ENCODE measurements around the gene TTC21A. TPM values are rescaled to one million over a fixed set of nuclear protein-coding genes. Genes with fewer than 3 reads are reported as not detected.
"Not testable (repeated sequence)": the region's sequence is repeated elsewhere in the genome, so short reads cannot be mapped to it uniquely, and the experiment has no call there.

TTC21A gene
- total RNA-seq = 8.8 TPM

DNA sequence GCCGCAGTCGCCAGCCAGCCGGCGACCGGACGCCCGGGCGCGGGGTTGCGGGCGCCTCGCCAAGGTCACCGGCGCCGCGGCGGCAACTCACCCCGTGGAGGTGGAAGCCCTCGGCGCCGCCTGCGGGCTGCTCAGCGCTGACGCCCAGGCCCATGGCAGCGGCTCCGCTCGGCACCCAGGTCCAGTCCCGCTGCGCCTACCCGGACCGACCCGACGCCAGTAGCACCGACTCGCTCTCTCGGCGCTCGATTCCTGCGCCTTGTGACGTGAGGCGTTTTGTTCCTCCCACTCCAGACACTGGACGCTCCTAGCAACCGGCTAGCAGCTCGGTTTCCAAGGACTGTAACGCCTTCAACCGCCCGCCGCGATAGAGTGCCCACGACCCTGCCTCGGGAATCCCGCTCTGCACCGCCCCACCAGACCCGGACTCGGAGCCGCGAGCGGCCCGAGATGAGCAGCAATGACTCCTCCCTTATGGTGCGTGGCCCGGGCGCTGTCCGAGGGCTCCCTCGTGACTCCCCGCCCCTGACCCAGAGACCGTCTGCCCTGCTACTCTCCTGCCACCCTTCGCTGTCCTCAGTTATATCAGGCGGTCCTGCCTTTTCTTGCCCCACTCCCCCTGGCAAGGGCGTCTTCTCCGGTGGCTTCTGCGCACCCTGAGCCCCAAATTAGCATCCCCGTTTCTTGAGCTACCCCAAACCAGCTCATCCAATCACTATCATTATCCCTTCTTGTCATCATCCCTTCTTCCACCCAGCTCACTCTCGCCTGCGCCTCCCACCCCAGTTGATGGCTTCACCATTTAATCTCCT, at the start of gene TTC21A, which contains the start of gene GORASP1:
TSS of gene TTC21A (plus strand) at position 293 of the 812 bp plus-strand sequence. CDS start at position 451, 158 bp downstream.
TSS of gene GORASP1 (minus strand) at position 240 of the 812 bp plus-strand sequence. CDS start at position 154, 86 bp downstream.
- Histone ChIP-seq H3K4me3 (peak within 1 kb of the TSS; percentile 69 to 96), H3K36me3 (no peaks in the 10 kb centered on the region), H3K27me3 (no peaks in the 10 kb centered on the region), H3K4me1 (peaks cover 58% of the 10 kb centered on the region), H3K27ac (peak within 1 kb of the TSS; percentile 90), H3K9me3 (no peaks in the 10 kb centered on the region)
- TF ChIP-seq, protein P1, sequence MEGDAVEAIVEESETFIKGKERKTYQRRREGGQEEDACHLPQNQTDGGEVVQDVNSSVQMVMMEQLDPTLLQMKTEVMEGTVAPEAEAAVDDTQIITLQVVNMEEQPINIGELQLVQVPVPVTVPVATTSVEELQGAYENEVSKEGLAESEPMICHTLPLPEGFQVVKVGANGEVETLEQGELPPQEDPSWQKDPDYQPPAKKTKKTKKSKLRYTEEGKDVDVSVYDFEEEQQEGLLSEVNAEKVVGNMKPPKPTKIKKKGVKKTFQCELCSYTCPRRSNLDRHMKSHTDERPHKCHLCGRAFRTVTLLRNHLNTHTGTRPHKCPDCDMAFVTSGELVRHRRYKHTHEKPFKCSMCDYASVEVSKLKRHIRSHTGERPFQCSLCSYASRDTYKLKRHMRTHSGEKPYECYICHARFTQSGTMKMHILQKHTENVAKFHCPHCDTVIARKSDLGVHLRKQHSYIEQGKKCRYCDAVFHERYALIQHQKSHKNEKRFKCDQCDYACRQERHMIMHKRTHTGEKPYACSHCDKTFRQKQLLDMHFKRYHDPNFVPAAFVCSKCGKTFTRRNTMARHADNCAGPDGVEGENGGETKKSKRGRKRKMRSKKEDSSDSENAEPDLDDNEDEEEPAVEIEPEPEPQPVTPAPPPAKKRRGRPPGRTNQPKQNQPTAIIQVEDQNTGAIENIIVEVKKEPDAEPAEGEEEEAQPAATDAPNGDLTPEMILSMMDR (IDR thresholded peaks at IDR 0.05) = peak in 1 of 3 experiments; percentile 27
- TF ChIP-seq POLR2AphosphoS5 (IDR thresholded peaks at IDR 0.05; ENCODE audit: insufficient read depth in 1 of 2, low read depth in 1 of 2) = peak; percentile 22 to 81
- TF ChIP-seq POLR2A (IDR thresholded peaks at IDR 0.05) = peak in 1 of 2 donors; percentile 53
- intact Hi-C loops (cut with DNase I) = loop anchor here (5.0 kb wide), 1 partner anchor 40 kb away; no protein-coding TSS in a partner anchor
- peak; percentile 92 to 96 for DNase-seq (ENCODE audit: extremely low spot score in 2 of 2)

- H3K4me3 ChIP-seq; H3K27me3 ChIP-seq; H3K36me3 ChIP-seq; DNase-seq (ENCODE audit: extremely low spot score in 2 of 2); H3K9me3 ChIP-seq; H3K27ac ChIP-seq; intact Hi-C loops (cut with DNase I): not testable (repeated sequence)
- H3K4me1 ChIP-seq = peaks cover 11% of the 10 kb centered on the region
Measured at GRCh38 chr3:39061228-39061627, 46.3 kb upstream of the TTC21A start.

DNA sequence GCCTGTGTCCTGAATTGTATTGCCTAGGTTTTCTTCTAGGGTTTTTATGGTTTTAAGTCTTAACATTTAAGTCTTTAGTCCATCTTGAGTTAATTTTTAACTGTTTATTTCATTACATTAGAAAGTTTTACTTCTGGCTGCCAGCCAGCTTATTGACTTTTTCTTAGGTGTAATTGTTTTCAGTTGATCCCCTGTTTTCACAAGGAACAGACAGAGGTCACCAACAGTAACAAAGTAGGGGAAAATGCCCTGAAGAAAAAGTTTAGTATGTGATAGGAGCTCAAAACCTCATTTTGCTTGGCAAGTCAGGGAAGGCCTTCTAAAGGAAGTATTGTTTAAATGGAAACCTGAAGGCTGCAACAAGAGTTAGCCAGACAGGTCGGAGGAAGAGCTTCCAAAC, 45.3 kb upstream of the TTC21A start:
- H3K27me3 ChIP-seq = no peaks in the 10 kb centered on the region
- peaks cover 0 to 11% of the 10 kb centered on the region in 2 donors for H3K36me3 ChIP-seq
- H3K4me3 ChIP-seq = no peak overlapping the region
- intact Hi-C loops (cut with DNase I) = no loop called here
- no peak overlapping the region for H3K27ac ChIP-seq
- H3K9me3 ChIP-seq = no peaks in the 10 kb centered on the region
- no peak for TF ChIP-seq POLR2A (IDR thresholded peaks at IDR 0.05)
- no peak for TF ChIP-seq POLR2AphosphoS5 (IDR thresholded peaks at IDR 0.05; ENCODE audit: insufficient read depth in 1 of 2, low read depth in 1 of 2)
- TF ChIP-seq, protein P1 (IDR thresholded peaks at IDR 0.05) = no peak
- no peak for DNase-seq (ENCODE audit: extremely low spot score in 2 of 2)
- H3K4me1 ChIP-seq = peaks cover 11% of the 10 kb centered on the region

DNA sequence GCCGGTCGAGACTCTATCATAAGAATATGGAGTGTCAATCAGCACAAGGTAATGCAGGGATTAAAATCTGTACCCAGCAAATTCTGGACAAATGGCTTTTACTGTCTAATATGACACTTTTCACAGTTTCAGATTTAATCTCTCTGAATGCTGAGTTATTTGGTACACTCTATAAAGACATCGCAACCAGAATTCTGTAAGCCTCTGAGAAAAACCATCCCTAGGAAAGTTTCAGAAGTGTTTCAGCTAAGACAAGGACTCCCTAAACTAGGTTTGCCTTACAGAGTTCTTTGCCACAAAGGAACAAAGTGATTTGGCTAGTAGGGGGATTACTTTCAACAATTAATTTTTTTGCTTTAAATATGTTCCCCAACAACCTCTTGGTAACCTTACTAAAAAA, 44.3 kb upstream of the TTC21A start:
- no peaks in the 10 kb centered on the region for H3K9me3 ChIP-seq
- H3K4me3 ChIP-seq = no peak overlapping the region
- peaks cover 0 to 11% of the 10 kb centered on the region in 2 donors for H3K36me3 ChIP-seq
- intact Hi-C loops (cut with DNase I) = no loop called here
- peaks cover 11% of the 10 kb centered on the region for H3K4me1 ChIP-seq
- TF ChIP-seq POLR2A (IDR thresholded peaks at IDR 0.05) (no peak), POLR2AphosphoS5 (IDR thresholded peaks at IDR 0.05; ENCODE audit: insufficient read depth in 1 of 2, low read depth in 1 of 2) (no peak)
- TF ChIP-seq, protein P1 (IDR thresholded peaks at IDR 0.05) = no peak
- no peaks in the 10 kb centered on the region for H3K27me3 ChIP-seq
- no peak for DNase-seq (ENCODE audit: extremely low spot score in 2 of 2)
- no peak overlapping the region for H3K27ac ChIP-seq

DNA sequence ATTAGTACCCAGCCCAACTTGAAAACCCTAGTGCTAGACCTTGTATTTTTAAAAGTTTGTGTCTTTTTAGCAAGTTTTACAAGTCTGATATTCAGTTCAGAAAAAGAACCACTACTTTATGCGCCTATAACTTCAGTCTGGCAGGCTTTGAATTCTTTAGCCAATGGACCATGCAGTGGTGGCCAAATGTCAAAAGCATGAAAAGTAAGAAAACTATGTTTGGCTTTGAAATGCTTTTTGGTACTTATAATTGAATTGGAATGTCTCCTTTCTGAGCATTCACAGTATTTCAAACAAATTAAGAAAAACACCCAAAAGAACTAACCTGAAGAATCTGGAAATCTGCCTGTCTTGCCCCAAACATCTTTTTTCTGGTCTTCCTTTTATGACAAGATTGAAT, 42.8 kb upstream of the TTC21A start:
- H3K4me3 ChIP-seq = no peak overlapping the region
- no peaks in the 10 kb centered on the region for H3K9me3 ChIP-seq
- TF ChIP-seq, protein P1 (IDR thresholded peaks at IDR 0.05) = no peak
- H3K36me3 ChIP-seq = peaks cover 0 to 21% of the 10 kb centered on the region in 2 donors
- no peaks in the 10 kb centered on the region for H3K4me1 ChIP-seq
- DNase-seq (ENCODE audit: extremely low spot score in 2 of 2) = no peak
- intact Hi-C loops (cut with DNase I) = no loop called here
- no peaks in the 10 kb centered on the region for H3K27me3 ChIP-seq
- H3K27ac ChIP-seq = no peak overlapping the region

All from vagina (tissue), 2 donors.